Peyer's patch (tissue), 4 donors: ENCODE measurements around the gene ZNRF3.

ENCODE experiments used
- POLR2A ChIP-seq, 2 donors: fragments of 450-650 bp; IDR thresholded peaks; one replicate each; pipeline ENCODE4 v1.5.1; 2017; ENCODE audit warnings: antibody characterized with exemption in 2 of 2, mild to moderate bottlenecking in 2 of 2, moderate library complexity in 2 of 2
- TF ChIP-seq, protein P1 (sequence below), 6 experiments: fragments of 450-650 bp in 4 of 6; fragments of 200-600 bp in 2 of 6; sonication (generic) in 1 of 6; IDR thresholded peaks; one replicate each; pipeline ENCODE4 v1.5.1; 2017 to 2019; ENCODE audit warnings: antibody characterized with exemption in 6 of 6, mild to moderate bottlenecking in 3 of 6, moderate library complexity in 1 of 6

GRCh38 chr22:28904211-28904896 lies 21.0 kb downstream of the ZNRF3 start:
- TF ChIP-seq, protein P1, sequence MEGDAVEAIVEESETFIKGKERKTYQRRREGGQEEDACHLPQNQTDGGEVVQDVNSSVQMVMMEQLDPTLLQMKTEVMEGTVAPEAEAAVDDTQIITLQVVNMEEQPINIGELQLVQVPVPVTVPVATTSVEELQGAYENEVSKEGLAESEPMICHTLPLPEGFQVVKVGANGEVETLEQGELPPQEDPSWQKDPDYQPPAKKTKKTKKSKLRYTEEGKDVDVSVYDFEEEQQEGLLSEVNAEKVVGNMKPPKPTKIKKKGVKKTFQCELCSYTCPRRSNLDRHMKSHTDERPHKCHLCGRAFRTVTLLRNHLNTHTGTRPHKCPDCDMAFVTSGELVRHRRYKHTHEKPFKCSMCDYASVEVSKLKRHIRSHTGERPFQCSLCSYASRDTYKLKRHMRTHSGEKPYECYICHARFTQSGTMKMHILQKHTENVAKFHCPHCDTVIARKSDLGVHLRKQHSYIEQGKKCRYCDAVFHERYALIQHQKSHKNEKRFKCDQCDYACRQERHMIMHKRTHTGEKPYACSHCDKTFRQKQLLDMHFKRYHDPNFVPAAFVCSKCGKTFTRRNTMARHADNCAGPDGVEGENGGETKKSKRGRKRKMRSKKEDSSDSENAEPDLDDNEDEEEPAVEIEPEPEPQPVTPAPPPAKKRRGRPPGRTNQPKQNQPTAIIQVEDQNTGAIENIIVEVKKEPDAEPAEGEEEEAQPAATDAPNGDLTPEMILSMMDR (IDR thresholded peaks at IDR 0.05) = no peak
- TF ChIP-seq POLR2A (IDR thresholded peaks at IDR 0.05) = no peak
